A549 (cell line): Measurements from ENCODE around the gene TAOK3. TPM values are rescaled to one million over a fixed set of nuclear protein-coding genes. Genes with fewer than 3 reads are reported as not detected.

Experiments used
- ATAC-seq, 2 experiments: fragments of 200-7000 bp in 1 of 2; fragments of >200 bp in 1 of 2; cut with Nextera tagmentation in 1 of 2; cut with Tn5 transposase in 1 of 2; 3 replicates each; pipeline versions ENCODE4 v1.8.0 to v1.9.1; 2018 to 2020; ENCODE audit warnings: mild to moderate bottlenecking in 1 of 2, moderate library complexity in 1 of 2
- CTCF ChIA-PET: fragments of 300-600 bp; sonication (Branson Sonifier 250); formaldehyde crosslinking; extraction: SDS; loops from one replicate; lab custom pipeline; 2021; ENCODE audit warnings: antibody characterized with exemption, inconsistent platforms; lab: Yijun Ruan, JAX
- POLR2A ChIA-PET: fragments of 350-600 bp; formaldehyde crosslinking; extraction: SDS; loops from one replicate; lab custom pipeline; 2021; ENCODE audit warnings: antibody characterized with exemption, inconsistent platforms; lab: Yijun Ruan, JAX
- DNase-seq, 2 experiments: peaks; one replicate each; pipeline versions ENCODE4 v3.0.0 to v3.0.0-alpha.2; 2011 to 2016; ENCODE audit warnings: low read depth in 1 of 2, low spot score in 1 of 2
- FAIRE-seq: peaks from 2 replicates; lab custom pipeline; 2011; peaks lifted over from hg19 to GRCh38; lab: Jason Lieb, UNC
- H3K27ac ChIP-seq, 2 experiments: fragments of >200 bp; sonication (Bioruptor Twin); formaldehyde crosslinking; 3 replicates each; pipeline ENCODE4 v1.5.1; 2016 to 2017
- H3K4me1 ChIP-seq: fragments of >200 bp; sonication (Bioruptor Twin); formaldehyde crosslinking; 3 replicates; pipeline ENCODE4 v1.6.1; 2016
- H3K4me2 ChIP-seq: fragments of >200 bp; sonication (Bioruptor Twin); formaldehyde crosslinking; 3 replicates; pipeline ENCODE4 v1.6.1; 2016
- H3K4me3 ChIP-seq: fragments of >200 bp; sonication (Bioruptor Twin); formaldehyde crosslinking; 3 replicates; pipeline ENCODE4 v1.5.1; 2016
- H3K9me3 ChIP-seq: fragments of >200 bp; sonication (Bioruptor Twin); formaldehyde crosslinking; 3 replicates; pipeline ENCODE4 v1.6.1; 2016
- CBX2 ChIP-seq: fragments of 200-600 bp; sonication (generic); IDR thresholded peaks from 2 replicates; pipeline ENCODE4 v1.6.1; 2016; ENCODE audit warnings: low read depth, mild to moderate bottlenecking, borderline replicate concordance
- CBX8 ChIP-seq: fragments of 200-600 bp; sonication (generic); IDR thresholded peaks from 2 replicates; pipeline ENCODE4 v1.6.1; 2016
- CHD4 ChIP-seq: fragments of 200-600 bp; sonication (generic); IDR thresholded peaks from 2 replicates; pipeline ENCODE4 v1.6.1; 2016; ENCODE audit warnings: antibody characterized with exemption, mild to moderate bottlenecking, borderline replicate concordance
- EHMT2 ChIP-seq: fragments of 200-600 bp; sonication (generic); IDR thresholded peaks from 2 replicates; pipeline ENCODE4 v1.6.1; 2016; ENCODE audit warnings: antibody characterized with exemption, low read depth, mild to moderate bottlenecking, moderate library complexity
- EP300 ChIP-seq, 2 experiments: fragments of >200 bp; sonication (Bioruptor Twin); formaldehyde crosslinking; IDR thresholded peaks; 2 replicates in 1 of 2; 3 replicates in 1 of 2; pipeline ENCODE4 v1.6.1; 2016 to 2017
- HDAC2 ChIP-seq: fragments of 200-600 bp; sonication (generic); IDR thresholded peaks from 2 replicates; pipeline ENCODE4 v1.6.1; 2016
- HEYL ChIP-seq: fragments of 250-450 bp; sonication (Bioruptor Pico); IDR thresholded peaks from 2 replicates; pipeline ENCODE4 v1.8.0; 2021; ENCODE audit warnings: mild to moderate bottlenecking, moderate library complexity
- HOXA7 ChIP-seq: fragments of 250-450 bp; sonication (Bioruptor Pico); IDR thresholded peaks from 2 replicates; pipeline ENCODE4 v1.5.0; 2020; ENCODE audit warnings: mild to moderate bottlenecking, moderate library complexity
- HOXB13 ChIP-seq: fragments of 250-450 bp; sonication (Bioruptor Pico); IDR thresholded peaks from 2 replicates; pipeline ENCODE4 v1.5.0; 2020; ENCODE audit warnings: low read depth, mild to moderate bottlenecking, moderate library complexity
- HOXB5 ChIP-seq: fragments of 250-450 bp; sonication (Bioruptor Pico); IDR thresholded peaks from 2 replicates; pipeline ENCODE4 v1.5.0; 2020; ENCODE audit warnings: mild to moderate bottlenecking, moderate library complexity
- JUNB ChIP-seq: fragments of >200 bp; sonication (Bioruptor Twin); formaldehyde crosslinking; IDR thresholded peaks from 2 replicates; pipeline ENCODE4 v1.6.1; 2016
- KDM1A ChIP-seq: fragments of 200-600 bp; sonication (generic); IDR thresholded peaks from 2 replicates; pipeline ENCODE4 v1.6.1; 2016; ENCODE audit warnings: low read depth, mild to moderate bottlenecking
- POLR2AphosphoS2 ChIP-seq: conservative IDR thresholded peaks from 2 replicates; pipeline ENCODE4 v1.6.1; 2012; ENCODE audit warnings: low read length, improper control_type of control experiment, inconsistent platforms
- RARB ChIP-seq: fragments of 250-450 bp; sonication (Bioruptor Pico); IDR thresholded peaks from 2 replicates; pipeline ENCODE4 v1.8.0; 2021; ENCODE audit warnings: mild to moderate bottlenecking, moderate library complexity
- RCOR1 ChIP-seq: fragments of 150-350 bp; IDR thresholded peaks from 2 replicates; pipeline ENCODE4 v1.6.1; 2014; ENCODE audit warnings: antibody characterized with exemption, low read length, low read depth
- RFX5 ChIP-seq: fragments of 450-650 bp; IDR thresholded peaks from 2 replicates; pipeline ENCODE4 v1.7.1; 2014; ENCODE audit warnings: antibody characterized with exemption, mild to moderate bottlenecking, moderate library complexity
- RNF2 ChIP-seq: fragments of 200-600 bp; sonication (generic); IDR thresholded peaks from 2 replicates; pipeline ENCODE4 v1.6.1; 2016; ENCODE audit warnings: low read depth, mild to moderate bottlenecking, antibody characterized with exemption, moderate library complexity, borderline replicate concordance
- USF2 ChIP-seq: fragments of 450-650 bp; IDR thresholded peaks from 2 replicates; pipeline ENCODE4 v1.6.1; 2014; ENCODE audit warnings: antibody characterized with exemption
- ZNF302 ChIP-seq: fragments of 250-450 bp; sonication (Bioruptor Pico); IDR thresholded peaks from 2 replicates; pipeline ENCODE4 v1.9.0; 2021; ENCODE audit warnings: inconsistent platforms, mild to moderate bottlenecking, moderate library complexity
- WGBS: methylation state at CpG from one replicate; pipeline ENCODE4 v1.1.6; 2017; ENCODE audit errors: missing lambda C conversion rate; 5-methylcytosine and 5-hydroxymethylcytosine counted together
- polyA plus RNA-seq, 4 experiments: library from polyadenylated mRNA; depleted of rRNA in 3 of 4; stranded (reverse); fragments of >200 nt; fragmentation: RNase III in 1 of 4; extraction: RNeasy Plus Mini Kit Qiagen cat#74134 plus additional on column Dnase treatment in 1 of 4; gene quantifications; 2 replicates in 3 of 4; 3 replicates in 1 of 4; pipeline ENCODE4 v1.2.3, GENCODE V29; 2011 to 2017
- TF ChIP-seq, protein P1 (sequence below): fragments of >200 bp; sonication (Bioruptor Twin); formaldehyde crosslinking; IDR thresholded peaks from 3 replicates; pipeline ENCODE4 v1.6.1; 2016
- TF ChIP-seq, protein P2 (sequence below): fragments of 150-350 bp; IDR thresholded peaks from 2 replicates; pipeline ENCODE4 v1.6.1; 2014; ENCODE audit warnings: low read depth, mild to moderate bottlenecking, low read length
- TF ChIP-seq, protein P3 (sequence below): fragments of 250-450 bp; sonication (Bioruptor Pico); IDR thresholded peaks from 2 replicates; pipeline ENCODE4 v1.5.0; 2020; ENCODE audit warnings: low read depth, mild to moderate bottlenecking, moderate library complexity
- TF ChIP-seq, protein P4 (sequence below): fragments of 250-450 bp; sonication (Bioruptor Pico); IDR thresholded peaks from 2 replicates; pipeline ENCODE4 v1.5.0; 2021; ENCODE audit warnings: mild to moderate bottlenecking, moderate library complexity, borderline replicate concordance
- TF ChIP-seq, protein P5 (sequence below): fragments of 200-600 bp; sonication (generic); IDR thresholded peaks from 2 replicates; pipeline ENCODE4 v1.6.1; 2016; ENCODE audit warnings: antibody characterized with exemption, mild to moderate bottlenecking, moderate library complexity
- TF ChIP-seq, protein P6 (sequence below): IDR thresholded peaks from 2 replicates; pipeline ENCODE4 v1.6.1; 2012

TAOK3 gene
- polyA plus RNA-seq, 2 of the 4 experiments (the other 2 are of a cell fraction), result 13.1 to 27.6 TPM

GRCh38 chr12:118238888-118239287, 133.8 kb downstream of the TAOK3 start:
- 93% methylated on average over 2 of the region's 2 CpGs for WGBS
- TF ChIP-seq, protein P1, sequence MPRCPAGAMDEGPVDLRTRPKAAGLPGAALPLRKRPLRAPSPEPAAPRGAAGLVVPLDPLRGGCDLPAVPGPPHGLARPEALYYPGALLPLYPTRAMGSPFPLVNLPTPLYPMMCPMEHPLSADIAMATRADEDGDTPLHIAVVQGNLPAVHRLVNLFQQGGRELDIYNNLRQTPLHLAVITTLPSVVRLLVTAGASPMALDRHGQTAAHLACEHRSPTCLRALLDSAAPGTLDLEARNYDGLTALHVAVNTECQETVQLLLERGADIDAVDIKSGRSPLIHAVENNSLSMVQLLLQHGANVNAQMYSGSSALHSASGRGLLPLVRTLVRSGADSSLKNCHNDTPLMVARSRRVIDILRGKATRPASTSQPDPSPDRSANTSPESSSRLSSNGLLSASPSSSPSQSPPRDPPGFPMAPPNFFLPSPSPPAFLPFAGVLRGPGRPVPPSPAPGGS, result no peak
- TF ChIP-seq, protein P2, sequence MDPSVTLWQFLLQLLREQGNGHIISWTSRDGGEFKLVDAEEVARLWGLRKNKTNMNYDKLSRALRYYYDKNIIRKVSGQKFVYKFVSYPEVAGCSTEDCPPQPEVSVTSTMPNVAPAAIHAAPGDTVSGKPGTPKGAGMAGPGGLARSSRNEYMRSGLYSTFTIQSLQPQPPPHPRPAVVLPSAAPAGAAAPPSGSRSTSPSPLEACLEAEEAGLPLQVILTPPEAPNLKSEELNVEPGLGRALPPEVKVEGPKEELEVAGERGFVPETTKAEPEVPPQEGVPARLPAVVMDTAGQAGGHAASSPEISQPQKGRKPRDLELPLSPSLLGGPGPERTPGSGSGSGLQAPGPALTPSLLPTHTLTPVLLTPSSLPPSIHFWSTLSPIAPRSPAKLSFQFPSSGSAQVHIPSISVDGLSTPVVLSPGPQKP, result no peak
- TF ChIP-seq CBX8 (no peak), KDM1A (no peak), RARB (no peak), CBX2 (no peak), HDAC2 (no peak), RFX5 (no peak), HEYL (CRISPR knock-in tag) (no peak)
- TF ChIP-seq, protein P3, sequence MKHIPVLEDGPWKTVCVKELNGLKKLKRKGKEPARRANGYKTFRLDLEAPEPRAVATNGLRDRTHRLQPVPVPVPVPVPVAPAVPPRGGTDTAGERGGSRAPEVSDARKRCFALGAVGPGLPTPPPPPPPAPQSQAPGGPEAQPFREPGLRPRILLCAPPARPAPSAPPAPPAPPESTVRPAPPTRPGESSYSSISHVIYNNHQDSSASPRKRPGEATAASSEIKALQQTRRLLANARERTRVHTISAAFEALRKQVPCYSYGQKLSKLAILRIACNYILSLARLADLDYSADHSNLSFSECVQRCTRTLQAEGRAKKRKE (CRISPR knock-in tag), result no peak
- TF ChIP-seq, protein P4, sequence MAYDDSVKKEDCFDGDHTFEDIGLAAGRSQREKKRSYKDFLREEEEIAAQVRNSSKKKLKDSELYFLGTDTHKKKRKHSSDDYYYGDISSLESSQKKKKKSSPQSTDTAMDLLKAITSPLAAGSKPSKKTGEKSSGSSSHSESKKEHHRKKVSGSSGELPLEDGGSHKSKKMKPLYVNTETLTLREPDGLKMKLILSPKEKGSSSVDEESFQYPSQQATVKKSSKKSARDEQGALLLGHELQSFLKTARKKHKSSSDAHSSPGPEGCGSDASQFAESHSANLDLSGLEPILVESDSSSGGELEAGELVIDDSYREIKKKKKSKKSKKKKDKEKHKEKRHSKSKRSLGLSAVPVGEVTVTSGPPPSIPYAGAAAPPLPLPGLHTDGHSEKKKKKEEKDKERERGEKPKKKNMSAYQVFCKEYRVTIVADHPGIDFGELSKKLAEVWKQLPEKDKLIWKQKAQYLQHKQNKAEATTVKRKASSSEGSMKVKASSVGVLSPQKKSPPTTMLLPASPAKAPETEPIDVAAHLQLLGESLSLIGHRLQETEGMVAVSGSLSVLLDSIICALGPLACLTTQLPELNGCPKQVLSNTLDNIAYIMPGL, result no peak
- TF ChIP-seq, all 56 proteins: peak for 0
- H3K4me3 ChIP-seq, result no peak overlapping the region
- no peak overlapping the region for H3K4me2 ChIP-seq
- no peaks in the 10 kb centered on the region for H3K9me3 ChIP-seq
- no peak overlapping the region for H3K27ac ChIP-seq
- FAIRE-seq (peak; percentile 77), ATAC-seq (no peak), DNase-seq (no peak)
- CTCF ChIA-PET, result no interaction called here
- POLR2A ChIA-PET, result no interaction called here
- H3K4me1 ChIP-seq, result no peaks in the 10 kb centered on the region

DNA sequence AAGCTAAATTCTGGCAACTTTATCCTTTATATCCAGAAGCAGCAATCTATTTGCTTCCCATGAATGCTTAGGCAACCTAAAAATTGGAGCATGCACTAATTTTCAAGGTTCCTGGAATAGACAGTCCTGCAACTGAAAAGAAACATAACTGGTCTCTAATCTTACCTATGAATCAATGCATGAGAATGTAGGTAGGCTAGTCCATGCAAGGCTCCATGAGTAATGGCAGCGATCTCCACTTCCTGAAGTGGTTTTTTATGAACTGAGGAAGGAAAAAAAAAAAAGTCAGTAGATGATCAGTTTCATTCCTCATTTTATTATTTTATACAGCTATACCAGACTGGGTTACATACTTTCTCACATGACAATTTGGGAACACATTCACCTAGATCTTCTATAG, 134.8 kb downstream of the TAOK3 start:
- Histone ChIP-seq H3K27ac (no peak overlapping the region), H3K4me1 (no peaks in the 10 kb centered on the region), H3K9me3 (no peaks in the 10 kb centered on the region), H3K4me3 (no peak overlapping the region), H3K4me2 (no peak overlapping the region)
- 50% methylated on average over 1 of the region's 1 CpG for WGBS
- ChIA-PET POLR2A (no interaction called here), CTCF (interaction anchor here (0.6 to 0.7 kb wide), 2 partner anchors 27 to 379 kb away, joined by 3 to 4 read pairs; no protein-coding TSS in a partner anchor)
- TF ChIP-seq EHMT2 (no peak), HOXA7 (no peak), RNF2 (no peak), USF2 (no peak), CHD4 (no peak), HOXB5 (CRISPR knock-in tag) (no peak), JUNB (no peak), EP300 (IDR thresholded peaks at IDR 0.05) (no peak), POLR2AphosphoS2 (no peak), RCOR1 (no peak), HOXB13 (no peak), ZNF302 (CRISPR knock-in tag) (no peak)
- TF ChIP-seq, protein P5, sequence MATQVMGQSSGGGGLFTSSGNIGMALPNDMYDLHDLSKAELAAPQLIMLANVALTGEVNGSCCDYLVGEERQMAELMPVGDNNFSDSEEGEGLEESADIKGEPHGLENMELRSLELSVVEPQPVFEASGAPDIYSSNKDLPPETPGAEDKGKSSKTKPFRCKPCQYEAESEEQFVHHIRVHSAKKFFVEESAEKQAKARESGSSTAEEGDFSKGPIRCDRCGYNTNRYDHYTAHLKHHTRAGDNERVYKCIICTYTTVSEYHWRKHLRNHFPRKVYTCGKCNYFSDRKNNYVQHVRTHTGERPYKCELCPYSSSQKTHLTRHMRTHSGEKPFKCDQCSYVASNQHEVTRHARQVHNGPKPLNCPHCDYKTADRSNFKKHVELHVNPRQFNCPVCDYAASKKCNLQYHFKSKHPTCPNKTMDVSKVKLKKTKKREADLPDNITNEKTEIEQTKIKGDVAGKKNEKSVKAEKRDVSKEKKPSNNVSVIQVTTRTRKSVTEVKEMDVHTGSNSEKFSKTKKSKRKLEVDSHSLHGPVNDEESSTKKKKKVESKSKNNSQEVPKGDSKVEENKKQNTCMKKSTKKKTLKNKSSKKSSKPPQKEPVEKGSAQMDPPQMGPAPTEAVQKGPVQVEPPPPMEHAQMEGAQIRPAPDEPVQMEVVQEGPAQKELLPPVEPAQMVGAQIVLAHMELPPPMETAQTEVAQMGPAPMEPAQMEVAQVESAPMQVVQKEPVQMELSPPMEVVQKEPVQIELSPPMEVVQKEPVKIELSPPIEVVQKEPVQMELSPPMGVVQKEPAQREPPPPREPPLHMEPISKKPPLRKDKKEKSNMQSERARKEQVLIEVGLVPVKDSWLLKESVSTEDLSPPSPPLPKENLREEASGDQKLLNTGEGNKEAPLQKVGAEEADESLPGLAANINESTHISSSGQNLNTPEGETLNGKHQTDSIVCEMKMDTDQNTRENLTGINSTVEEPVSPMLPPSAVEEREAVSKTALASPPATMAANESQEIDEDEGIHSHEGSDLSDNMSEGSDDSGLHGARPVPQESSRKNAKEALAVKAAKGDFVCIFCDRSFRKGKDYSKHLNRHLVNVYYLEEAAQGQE, result no peak
- TF ChIP-seq, protein P2, result no peak
- TF ChIP-seq, protein P6, sequence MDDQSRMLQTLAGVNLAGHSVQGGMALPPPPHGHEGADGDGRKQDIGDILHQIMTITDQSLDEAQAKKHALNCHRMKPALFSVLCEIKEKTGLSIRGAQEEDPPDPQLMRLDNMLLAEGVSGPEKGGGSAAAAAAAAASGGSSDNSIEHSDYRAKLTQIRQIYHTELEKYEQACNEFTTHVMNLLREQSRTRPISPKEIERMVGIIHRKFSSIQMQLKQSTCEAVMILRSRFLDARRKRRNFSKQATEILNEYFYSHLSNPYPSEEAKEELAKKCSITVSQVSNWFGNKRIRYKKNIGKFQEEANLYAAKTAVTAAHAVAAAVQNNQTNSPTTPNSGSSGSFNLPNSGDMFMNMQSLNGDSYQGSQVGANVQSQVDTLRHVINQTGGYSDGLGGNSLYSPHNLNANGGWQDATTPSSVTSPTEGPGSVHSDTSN, result no peak
- no peak for ATAC-seq
- peak in 1 of 2 experiments; percentile 10 for DNase-seq
- FAIRE-seq, result no peak
